Fibroblast of skin of scalp (primary cell): ENCODE data around the gene NLGN1.

Experiments
- DNase-seq: peaks from one replicate; pipeline ENCODE4 v3.0.0-alpha.2; 2013

Gene NLGN1

DNA sequence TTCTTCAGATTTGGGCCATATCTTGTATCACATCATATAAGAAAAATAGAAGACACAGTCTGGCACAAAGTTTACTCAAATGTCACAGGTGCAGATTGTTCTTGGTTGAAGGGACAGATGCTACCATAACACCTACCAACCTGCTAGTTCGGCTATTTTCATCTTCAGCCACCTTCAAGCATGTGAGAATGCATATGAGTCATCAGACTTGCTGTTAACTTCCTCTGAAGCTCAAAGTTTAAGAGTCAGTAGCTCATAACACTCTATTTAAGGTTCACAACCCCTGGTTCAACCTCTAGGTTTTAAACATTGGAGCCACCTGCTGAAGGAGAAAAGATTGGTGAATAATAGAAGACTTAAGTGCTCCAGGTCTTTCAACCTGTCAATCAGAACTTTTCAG is 522.8 kb downstream of the NLGN1 start:
- no peak for DNase-seq

DNA sequence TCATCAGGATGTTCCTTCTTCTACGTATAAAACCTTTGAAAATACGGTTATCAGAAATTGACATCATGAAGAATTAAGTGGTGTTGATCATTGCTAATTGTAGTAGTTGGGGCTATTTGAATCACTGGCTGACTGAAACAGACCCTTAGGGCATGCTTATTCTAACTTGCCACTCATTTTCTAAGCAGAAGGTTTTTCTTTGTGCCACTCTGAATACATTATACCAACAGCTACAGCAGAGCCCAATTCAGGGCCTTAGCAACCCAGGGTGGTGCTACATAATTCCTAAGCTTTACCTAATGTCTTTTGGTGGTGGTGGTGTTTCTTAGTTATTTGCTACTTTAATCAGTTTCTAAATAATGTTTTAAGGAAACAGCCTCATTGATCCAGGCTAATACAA is 524.2 kb downstream of the NLGN1 start:
- no peak for DNase-seq

DNA sequence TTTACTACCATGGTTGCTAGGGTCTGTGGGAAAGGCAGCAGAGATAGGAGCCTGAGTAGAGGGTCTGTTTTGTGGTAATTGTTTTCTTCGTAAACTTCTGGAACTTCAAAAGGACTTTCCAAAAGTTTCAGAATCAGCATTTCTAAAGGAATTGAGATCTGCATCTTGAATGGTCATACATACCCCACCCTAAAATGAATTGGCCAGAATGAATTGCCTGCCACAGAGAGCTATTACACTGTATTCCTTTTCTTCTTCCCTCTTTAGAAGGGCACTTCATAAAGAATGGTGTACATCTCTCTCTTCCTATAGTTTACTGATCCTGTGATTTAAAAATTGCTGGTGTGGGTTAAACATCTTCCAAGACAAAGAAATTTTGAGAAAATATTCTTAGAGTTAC is 525.7 kb downstream of the NLGN1 start:
- DNase-seq: no peak

DNA sequence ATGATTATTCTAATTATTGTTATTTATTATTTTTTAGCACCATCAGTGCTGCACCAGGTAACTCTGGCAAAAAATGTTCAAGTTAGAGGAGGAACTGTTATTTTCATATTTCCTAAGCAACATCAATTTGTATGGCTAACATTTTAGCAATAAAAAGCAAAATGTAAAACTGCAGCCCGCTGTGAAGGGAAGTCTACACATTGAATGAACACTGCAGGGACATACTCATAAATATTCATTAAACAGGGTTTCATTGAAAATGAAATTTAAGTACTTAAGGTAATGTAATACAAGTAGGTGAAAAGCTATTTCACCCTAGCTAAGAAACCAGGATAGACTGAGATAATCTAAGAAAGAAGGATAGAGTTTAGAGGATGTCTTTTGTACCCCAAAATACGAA is 532.7 kb downstream of the NLGN1 start:
- DNase-seq: no peak

DNA sequence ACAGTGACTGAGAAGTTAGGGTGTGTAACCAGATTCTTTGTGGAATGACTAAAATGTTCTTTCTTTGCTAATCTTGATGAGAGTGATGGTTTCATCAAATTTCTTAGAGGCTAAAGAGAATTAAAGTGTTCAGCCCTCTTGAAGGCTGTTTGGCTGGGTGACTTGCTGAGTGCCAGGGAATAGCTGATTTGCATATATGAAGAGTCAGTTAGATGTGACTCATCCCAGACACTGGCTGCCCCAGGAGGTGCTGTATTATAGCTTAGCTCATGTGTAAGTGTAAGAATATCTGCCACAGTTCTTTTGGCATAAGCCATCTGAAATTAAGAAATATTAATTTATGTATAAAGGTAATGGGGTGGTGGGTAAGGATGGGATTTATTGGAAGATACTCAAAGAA is 535.1 kb downstream of the NLGN1 start:
- DNase-seq: peak; percentile 70

DNA sequence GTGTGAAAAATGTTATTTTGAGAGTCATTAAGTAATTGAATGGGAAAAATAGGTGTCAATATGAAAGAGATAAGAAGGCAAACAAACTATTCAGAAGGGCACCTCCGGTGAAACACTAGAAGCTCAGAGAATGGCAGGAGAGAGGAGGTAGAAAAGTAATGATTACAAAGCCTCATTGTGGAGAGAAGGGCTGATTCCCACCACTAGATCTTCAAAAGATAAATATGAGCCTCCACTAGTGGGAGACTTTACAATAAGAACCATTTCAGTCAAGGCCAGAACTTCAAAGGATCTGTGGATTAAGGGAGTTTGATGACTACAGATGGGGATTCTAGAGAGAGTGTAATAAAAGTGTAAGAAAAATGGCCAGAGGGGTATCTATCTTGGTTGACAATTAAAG is 535.6 kb downstream of the NLGN1 start:
- DNase-seq: no peak

DNA sequence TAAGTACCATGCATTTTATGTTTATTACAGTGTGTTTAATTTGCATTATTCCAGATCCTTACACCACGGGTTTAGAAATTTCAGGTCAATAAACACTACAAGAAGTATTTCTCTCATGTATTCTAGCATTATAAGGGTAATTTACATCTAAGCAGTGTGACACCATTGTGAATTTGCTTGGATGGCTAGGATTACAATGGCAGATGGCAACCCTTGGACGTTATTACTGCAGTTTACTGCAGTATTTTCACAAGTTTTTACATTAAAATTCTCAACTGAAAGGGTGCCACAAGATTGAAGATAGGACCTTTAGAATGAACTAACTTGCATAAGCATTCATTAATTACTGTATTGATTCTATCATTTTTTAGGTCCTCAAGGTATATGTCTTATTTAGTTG is 538.8 kb downstream of the NLGN1 start:
- DNase-seq: no peak

DNA sequence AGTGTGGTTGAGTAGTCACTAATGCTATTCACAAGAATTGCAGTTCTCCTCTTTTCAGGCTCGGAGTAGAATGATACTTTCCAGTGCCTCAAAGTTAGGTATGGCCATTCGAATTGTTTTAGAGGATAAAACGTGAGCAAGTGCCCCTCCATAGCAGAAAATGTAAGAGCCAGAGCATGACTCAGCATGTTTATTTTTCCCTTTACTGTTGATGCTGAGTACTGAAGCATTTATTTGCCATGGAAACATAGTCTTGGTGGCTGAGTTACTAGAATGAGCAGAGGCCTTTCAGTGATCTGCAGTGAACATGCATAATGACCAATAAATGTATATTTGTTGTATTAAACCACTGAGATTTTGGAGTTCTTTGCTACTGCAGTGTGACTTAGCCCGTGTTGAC is 540.6 kb downstream of the NLGN1 start:
- DNase-seq: peak; percentile 48

DNA sequence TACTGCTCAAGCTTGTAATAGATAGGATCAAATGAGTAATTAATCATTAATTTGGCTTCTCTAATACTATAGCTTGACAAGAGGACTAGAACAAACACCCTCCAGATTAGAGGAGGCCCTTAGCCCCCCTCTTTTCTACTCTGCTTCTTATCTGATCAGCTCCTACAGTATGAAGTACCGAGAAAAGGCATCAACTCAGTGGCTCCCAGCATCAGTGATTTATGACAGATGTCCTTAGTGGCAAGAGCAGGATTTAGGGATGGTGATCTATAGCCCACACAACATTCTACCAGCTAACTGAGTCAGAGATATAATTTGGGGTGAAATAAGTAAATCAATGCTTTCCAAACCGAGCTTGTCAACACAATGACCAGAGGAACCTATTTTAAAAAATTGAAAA is 541.1 kb downstream of the NLGN1 start:
- DNase-seq: no peak

DNA sequence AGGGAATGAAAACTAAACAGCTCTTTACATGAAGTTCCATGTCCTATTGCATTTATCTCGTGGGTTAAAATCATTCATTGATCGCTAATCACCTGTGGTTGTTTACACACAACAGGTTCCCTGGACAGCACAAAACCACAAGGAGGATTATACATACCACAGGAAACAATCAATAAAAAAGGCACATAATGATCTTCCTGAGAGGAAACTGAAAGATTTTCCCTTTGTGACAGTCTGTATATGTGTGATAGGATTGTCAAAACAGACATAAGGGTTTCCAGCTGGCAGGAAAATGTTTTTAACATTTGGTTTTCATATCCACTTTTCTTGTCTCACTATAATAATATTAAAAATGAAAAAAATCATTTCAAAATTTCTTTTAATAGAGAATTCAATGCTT is 541.8 kb downstream of the NLGN1 start:
- DNase-seq: no peak

DNA sequence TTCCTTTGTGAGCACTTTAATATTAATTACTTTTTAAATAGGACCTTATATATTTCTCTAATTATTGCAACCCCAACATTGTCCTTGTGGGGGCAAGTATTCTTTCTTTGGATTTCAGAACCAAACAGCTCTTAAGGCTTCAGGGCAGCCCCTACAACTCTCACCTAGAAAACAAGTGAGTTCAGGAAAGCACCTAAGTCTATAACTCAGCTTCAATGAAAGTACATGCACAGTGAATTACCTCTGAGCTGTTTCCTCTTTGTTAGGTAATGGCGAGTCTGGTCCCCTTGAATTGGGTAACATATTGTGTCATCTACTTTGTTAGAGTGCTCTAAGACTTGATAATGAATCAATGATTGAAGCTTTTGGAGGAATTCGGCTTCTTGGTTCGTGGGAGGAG is 545.7 kb downstream of the NLGN1 start:
- no peak for DNase-seq

DNA sequence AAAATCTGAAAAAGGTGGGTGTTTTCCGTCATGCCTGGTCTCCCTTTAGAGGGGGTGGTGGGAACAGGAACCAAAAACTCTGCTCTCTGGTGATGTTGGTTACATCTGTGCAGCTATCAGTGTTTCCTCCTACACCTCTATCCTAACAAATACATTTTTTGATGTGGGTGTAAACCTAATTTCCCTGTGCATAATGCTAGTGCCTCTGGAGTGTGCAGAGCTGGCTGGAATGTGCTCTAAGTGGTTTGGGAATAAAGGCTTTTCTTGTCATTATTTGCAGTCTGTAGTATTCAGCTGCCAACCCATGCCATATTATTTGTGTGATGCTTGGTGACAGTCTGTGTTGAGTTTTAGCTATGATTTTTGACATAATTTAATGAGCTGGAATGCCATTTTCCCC is 547.6 kb downstream of the NLGN1 start:
- no peak for DNase-seq

DNA sequence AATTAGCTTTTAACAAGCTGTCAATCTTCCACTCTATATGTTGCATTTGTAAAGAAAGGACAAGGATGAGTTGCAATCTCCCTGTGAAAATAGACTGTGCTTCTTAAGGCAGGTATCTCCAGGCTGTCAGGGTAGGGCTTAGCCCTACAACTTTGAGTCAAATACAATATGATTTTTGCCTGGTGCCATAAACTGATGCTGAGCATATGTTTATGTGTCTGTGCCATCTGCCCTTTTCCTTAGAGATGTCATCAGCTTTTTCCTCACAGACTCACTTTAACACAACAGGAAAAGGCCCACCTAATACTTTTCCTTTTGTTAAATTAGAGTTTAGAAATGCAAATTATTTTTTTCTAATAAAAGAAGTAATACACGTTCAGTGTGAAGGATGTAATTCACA is 548.3 kb downstream of the NLGN1 start:
- no peak for DNase-seq

DNA sequence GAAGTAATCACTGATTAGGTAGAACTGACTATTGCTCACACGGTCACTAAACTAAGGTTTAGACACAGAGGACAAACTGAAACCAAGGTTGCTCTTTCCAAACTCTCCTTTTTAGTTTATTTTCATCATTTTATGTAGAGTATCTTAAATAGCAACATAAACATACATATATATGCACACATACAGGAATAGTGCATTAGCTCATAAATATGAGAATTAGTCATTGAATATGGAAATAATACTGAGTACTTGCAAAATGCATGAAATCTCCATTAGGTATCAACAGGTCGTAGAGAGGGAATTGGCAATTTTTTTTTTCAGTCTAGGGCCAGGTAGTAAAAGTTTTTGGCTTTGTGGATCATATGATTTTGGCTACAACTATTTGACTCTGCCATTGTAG is 557.1 kb downstream of the NLGN1 start:
- DNase-seq: no peak

DNA sequence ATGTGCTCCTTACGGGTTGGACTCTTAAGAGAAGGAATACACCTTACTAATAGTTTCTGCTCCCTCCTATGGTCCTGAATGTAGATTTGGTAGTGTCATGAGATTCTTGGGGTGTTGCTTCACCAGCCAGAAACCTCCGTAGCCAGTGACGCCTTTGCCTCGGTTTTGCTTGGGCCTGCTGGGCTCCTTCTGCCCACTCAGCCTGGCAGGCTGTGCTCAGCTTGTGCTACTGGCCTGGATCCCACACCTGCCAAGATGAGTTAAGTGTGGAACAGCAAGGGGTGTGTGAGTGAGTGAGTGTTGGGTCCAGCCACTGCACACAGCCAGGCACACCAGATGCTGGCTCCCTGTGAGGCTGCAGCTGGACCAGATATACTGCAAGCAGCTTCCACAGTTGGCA is 560.1 kb downstream of the NLGN1 start:
- no peak for DNase-seq

DNA sequence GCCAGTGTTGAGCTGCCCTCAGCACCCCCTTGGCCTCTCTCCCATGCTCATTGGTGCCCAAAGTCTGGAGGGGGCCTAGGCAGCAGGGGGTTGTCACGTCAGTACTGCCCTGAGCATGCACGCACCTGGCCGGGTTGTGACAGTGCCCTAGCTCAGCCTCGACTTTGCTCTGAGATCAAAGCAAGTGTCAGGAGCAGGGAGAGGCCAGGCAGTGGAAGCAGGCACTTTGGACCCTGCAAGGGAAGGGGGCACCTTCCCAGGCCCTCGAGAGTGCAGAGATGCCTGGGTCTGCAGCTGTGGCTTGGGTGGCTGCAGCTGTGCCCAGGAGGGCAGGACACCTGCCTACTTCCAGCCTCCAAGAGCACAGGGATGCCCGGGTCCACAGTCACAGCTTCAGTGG is 561.3 kb downstream of the NLGN1 start:
- no peak for DNase-seq

DNA sequence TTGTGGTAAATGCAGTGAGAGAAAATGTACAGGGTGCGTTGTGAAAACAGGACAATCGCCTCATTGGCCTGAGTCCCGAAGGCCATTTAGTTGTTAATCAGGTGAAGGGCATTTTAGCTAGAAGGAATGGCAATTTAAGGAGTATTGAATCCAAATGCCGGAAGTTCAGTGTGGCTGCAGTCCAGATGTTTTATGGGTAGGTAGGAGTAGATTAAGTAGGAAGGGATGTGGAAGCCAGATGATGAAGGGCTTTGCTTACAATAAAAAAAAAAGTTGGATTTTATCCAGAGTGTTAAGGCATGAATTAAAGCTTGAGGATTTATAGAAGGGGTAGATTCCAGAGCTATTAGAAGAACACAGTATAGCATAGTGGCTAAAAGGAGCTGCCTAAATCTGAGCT is 572.7 kb downstream of the NLGN1 start:
- no peak for DNase-seq

DNA sequence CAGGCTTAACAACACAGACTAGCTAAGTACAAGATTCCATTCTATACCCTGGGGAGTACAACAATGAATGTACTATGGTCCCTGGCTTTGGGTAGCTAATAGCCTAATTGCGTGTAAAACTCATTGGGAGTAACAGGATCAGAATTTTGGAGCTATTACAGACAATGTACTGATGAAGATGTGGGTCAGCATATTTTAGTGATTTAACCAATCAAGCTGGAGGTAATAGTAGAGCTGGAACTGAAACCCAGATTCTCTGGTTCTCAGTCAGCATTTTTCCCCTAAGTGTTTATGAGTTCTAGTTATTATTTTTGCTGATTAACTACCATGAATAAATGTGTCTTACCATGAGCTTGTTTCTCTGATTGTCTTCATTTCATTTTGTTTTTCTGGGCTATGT is 578.7 kb downstream of the NLGN1 start:
- DNase-seq: peak; percentile 15

DNA sequence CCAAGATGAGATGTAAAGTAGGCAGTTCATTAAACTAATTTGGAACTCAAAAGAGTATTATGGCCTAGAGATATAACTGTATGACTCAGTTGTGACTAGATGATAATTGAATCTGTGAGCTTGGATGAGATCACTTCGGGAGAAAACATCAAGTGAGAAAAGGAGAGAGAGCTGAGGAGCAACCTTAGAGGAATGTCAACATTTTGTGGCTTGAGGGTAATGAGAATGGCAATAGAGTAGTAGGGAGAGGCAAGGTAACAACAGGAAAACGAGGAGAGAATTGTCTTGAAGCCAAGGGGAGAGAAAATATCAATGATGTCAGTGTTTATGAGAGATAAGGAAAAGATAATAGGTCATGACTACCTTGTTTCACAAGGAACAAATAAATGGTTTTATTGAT is 580.2 kb downstream of the NLGN1 start:
- peak; percentile 25 for DNase-seq

DNA sequence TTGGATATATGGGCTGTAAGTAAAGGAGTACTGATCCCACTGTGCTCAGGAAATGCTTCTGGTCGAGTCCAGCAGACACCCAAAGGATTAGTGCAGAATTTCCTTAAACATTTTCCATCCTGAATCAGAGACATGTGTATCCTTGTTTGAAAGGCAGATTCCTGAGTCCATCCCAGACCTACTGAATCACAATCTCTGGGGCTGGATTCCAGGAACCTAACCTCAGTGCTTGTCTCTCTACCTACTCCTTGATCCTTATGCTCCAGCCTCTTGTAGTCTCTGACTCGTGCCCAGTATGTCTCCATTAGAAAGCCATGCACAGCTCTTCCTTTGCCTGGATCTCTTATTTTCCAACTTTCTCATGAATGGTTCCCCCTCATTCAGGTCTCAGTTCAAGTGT is 585.8 kb downstream of the NLGN1 start:
- peak; percentile 59 for DNase-seq

DNA sequence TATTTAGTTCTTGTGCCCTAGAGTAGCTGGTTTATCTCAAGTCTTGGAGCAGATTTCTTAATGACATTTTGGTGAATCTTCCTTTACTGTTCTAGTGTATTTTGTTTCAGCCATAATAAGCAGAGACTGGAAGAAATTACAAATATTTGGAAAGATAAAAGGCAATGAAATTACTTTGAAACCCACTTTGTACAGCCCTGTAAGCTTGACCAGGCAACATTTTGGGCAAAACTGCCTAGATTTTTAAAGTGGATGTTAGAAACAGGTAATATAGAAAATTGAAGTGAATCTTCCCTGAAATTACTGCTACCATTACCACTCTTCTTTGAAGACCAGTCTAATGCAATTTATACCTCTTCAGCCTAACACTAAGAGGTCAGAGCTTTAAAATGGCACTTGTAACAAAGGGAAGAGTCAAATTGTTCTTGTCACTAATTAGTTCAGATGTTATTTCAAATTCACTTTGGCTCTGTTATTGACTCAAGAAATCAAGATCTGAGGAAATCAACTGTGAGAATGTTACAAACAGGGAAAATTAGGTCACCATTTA is 589.4 kb downstream of the NLGN1 start:
- no peak for DNase-seq

DNA sequence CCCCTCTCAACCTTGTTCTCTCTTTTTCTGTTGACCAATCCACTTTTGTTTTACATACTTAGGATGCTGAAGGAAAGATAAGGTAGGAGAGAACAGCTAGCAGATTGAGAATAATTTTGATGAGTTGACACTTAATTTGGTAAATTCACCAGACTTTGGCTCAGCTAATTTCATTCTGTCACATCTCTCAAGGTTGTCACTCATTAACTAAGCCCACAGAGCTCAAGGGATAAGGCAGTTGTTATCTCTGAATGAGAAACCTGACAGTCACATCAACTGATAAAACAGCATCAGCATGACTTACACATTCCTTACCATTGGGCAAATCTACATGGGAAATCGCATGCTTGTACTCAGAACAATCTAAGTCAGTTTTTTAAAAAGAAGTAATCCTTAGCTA is 591.4 kb downstream of the NLGN1 start:
- peak; percentile 8 for DNase-seq

DNA sequence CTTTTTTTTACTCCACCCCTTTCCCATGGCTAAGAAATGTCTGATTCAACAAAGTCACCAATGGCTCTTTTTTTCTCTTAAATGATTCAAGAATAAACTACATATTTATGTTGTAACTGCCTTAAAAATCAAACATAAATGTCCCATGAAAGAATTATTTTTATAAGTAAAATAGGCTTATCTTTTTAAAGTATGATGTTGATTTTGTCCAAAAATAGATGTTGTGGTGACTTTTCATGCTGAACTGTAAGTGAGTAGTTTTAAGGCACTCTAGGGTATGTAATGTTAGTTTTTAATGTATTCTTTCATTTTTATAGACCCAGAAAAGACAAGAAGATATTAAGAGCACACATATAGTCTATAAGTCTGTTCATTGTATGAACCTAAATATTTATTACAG is 594.9 kb downstream of the NLGN1 start:
- DNase-seq: peak; percentile 7

DNA sequence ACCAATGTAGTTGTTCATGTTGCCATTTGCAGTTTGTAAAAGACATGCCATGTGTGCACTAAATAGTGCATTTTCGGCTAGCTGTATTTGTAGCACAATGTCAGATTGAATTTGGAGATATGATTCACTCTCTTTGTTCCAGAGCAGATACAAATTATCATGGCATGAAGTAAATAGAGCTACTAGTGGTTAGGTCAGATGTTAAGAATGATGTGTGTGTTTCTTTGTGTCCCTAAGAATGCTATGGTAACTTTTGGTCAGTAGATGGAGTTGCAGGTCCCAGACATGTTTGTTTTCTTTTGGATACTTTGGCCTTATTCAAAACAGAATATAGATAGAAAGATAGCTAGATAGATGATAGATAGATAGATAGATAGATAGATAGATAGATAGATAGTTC is 595.8 kb downstream of the NLGN1 start:
- DNase-seq: peak; percentile 63

DNA sequence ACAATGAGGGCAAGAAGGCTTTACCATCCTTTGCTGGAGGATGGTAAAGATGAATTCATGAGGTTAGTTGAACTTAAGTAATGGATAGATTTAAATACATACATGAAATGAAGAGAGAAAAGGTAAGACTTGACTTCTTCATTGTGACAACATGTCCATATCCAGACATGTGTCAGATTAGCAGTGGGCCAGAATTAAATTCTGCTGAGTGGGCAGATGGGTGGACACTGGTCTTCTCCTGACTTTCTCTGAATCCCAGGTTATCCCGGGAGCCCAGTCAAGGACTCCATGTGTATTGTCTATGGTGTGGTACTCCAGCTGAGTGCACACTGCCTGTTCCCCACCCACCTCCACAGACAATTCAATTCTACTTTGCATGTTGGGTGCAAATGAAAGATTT is 603.1 kb downstream of the NLGN1 start:
- no peak for DNase-seq

DNA sequence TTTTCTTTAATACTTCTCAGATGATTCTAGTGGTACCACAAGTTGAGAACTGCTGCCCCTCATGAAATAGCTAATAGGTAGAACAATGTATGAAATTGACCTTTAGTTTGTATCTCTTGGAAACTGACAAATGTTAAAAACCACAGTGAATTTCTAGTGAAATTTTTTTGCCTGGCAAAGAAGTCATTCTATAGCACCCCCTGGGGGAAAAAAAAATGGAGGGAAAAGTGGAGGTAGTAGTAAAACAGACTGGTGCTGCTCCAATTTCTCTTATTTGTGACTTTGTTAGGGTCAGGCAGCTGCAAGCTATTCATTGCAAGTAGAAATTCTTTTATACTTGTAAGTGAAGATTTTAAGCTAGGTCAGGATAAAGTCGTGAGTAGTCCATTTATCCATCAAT is 605.0 kb downstream of the NLGN1 start:
- DNase-seq: no peak
